Brain pericyte (primary cell): ENCODE measurements around the gene SLC44A4.
A peak's percentile ranks its signal among the peaks of the same experiment; 100 is the strongest.
"Not testable (repeated sequence)": the region's sequence is repeated elsewhere in the genome, so short reads cannot be mapped to it uniquely, and the experiment has no call there.

Experiments used
- DNase-seq: peaks from one replicate; pipeline ENCODE4 v3.0.0-alpha.2; 2012; ENCODE audit warnings: low read depth, low spot score

SLC44A4 gene

DNA sequence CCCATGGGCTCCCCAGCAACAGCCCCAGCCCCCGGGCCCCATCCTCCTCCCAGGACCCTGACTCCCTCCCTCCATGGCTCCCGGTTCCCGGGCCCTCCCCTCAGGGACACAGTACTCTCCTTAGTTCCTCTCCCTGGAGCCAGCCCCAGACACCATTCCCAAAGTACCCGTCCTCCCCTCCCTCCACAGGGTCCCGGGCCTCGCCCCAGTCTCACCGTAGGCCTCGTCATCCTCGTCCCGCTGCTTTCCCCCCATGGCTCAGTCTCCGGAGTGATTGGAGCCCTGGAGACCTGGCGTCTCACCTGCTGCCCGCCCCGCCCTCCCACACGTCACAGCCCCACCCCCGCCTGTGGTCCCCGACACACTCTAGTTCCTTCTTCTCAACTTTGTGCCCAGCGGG lies at the start of gene SLC44A4:
SLC44A4 (minus strand) TSS at position 272 of the 400 bp plus-strand sequence; CDS start at position 255, 17 bp downstream.
- no peak for DNase-seq

GRCh38 chr6:31928672-31928939 lies 49.8 kb upstream of the SLC44A4 start:
- DNase-seq: no peak

DNA sequence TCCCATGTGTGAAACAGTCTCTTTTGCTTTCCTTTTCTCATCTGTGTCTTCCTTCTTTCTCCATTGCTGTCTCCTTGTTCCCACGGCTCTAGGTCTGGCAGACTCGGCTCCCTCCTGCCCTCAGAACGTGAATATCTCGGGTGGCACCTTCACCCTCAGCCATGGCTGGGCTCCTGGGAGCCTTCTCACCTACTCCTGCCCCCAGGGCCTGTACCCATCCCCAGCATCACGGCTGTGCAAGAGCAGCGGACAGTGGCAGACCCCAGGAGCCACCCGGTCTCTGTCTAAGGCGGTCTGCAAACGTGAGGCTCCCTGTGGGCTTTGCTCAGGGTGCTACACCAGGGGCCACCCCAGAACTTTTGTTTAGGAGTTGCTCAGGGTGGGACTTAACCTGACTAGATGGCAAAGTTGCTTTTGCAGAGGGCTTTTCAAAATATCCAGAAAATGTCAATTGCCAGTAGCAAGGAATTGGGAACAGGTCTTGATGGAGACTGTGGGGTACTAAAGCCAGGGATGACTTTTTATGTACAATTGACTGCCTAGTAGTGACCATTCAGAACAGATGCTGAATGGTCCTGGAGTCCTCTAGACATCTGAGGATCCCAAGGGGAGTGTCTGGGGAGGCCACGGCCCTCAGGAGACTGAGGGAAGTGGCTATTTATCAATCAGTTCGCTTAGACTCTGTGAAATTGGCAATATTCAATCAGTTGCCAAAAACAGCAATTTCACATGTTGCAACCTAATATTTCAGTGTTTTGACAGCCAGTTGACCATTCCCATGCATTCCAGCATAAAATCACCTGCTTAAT lies 49.3 kb upstream of the SLC44A4 start:
- DNase-seq: no peak

DNA sequence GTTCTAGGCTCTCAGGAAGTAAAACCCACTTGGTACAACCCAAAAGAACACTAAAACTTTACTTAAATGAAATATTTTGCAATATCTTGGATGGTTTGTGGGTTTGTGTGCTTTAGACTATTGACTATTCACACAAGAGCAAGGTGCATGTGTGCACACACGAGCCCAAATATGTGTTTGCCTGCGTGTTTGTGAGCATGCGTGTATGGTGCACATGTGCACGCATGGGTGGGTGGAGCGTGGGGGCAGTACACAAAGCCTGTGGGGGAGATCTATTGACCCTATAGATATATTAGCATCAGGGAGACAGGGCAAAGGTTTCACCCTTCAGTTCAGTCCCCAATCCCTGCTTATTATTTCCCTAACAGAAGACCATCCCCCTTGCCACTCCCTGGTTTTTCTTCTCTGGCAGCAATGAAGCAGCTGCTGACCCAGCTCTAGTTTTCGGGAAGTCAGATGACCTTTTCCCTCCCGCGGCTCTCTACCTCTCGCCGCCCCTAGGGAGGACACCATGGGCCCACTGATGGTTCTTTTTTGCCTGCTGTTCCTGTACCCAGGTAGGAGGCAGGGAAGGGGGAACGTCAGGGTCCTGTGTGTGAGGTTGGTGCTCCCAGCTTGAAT lies 48.6 kb upstream of the SLC44A4 start, which contains the start of gene C2:
C2 (plus strand) TSS at position 476 of the 621 bp plus-strand sequence; CDS start at position 512, 36 bp downstream.
- DNase-seq: no peak

DNA sequence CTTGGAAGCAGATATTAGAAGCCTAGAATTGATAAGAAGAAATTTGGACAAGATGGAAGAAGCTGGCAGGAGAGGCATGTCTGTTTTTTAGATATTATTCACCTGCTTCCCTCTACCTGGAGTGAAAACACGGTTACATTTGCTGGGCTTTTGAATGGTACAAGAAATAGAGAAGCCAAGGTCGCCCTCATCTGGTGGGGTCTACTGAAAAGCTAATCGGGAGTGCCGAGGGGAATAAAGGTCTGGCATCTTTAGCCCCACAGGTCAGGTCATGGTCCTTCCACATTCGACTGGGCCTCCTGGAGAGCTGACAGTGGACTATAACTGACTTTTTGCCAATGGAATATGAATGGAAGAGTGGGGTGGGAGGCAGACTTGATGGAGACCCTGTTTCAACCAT lies 44.1 kb upstream of the SLC44A4 start:
- DNase-seq: no peak

- DNase-seq: no peak
These were observed 42.0 kb upstream of the SLC44A4 start for GRCh38 chr6:31920811-31921210.

DNA sequence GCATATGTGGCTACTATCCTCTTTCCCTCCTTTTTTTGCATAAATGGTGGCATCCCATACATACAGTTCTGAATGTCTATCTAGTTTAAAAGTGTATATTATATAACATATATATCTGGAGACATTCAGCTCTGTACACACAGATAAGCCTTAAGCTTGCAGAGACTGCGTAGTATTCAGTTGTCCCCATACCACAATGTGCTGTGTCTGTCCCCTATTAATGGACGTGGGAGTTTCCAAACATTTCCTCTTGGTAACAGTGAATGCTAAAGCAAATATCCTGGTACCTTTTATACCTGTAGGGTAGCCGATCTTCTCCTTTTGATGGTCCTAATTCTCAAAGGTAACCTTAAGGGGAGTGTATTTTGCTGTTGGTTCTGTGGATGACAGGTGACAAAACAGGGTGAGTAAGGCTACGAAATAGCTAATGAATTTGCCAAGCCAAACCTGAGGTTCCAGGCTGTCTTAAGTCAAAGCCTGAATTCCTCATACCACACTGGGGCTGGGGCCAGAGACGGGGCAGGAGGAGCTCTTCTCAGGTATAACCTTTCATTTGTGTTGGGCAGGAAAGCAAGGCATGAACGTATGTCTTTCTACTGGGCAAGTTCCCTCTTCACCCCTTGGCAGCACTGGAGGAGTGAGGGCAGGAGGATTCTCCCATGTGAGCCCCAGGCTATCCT lies 41.0 kb upstream of the SLC44A4 start:
- no peak for DNase-seq

DNA sequence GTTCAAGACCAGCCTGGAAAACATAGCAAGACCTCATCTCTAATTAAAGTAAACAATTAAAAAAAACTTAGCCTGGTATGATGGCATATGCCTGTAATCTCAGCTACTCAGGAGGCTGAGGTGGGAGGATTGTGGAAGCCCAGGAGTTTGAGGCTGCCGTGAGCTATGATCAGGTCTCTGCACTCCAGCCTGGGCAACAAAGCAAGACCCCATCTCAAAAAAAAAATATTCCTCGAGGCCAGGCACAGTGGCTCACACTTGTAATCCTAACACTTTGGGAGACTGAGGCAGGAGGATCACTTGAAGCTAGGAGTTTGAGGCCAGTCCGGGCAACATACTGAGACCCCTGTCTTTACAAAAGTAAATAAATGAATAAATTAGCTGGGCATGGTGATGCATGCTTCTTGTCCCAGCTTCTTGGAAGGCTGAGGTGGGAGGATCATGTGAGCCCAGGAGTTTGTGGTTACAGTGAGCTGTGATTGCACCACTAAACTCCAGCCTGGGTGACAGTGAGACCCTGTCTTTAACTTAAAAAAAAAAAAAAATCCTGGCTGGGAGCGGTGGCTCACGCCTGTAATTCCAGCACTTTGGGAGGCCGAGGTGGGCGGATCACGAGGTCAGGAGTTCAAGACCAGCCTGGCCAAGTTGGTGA lies 39.4 kb upstream of the SLC44A4 start:
- DNase-seq: no peak

DNA sequence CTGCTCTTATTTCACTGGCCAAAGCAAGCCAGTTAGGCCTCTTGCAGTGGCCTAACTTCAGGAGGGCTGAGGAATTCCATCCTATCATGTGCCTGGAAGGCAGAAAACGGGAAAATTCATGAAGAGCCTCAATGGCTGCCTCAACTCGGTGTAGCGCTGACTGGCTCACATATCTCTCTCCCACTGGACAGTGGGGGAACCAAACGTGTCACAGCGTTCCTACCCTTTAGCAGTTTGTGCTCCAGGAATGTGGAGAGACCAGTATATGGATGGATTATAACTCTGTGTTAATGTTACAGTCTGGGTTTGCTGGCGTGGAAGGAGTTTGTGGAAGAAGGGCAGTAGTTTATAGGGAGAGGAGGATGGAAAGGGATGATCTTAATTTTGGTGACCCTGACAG lies 37.0 kb upstream of the SLC44A4 start:
- DNase-seq: no peak

- no peak for DNase-seq
These were observed 36.6 kb upstream of the SLC44A4 start for GRCh38 chr6:31915351-31915750.

- no peak for DNase-seq
These were observed 33.2 kb upstream of the SLC44A4 start for GRCh38 chr6:31911826-31912585.

GRCh38 chr6:31909298-31909697 lies 30.5 kb upstream of the SLC44A4 start:
- not testable (repeated sequence) for DNase-seq

- no peak for DNase-seq
These were observed 30.0 kb upstream of the SLC44A4 start for GRCh38 chr6:31908791-31909190.

DNA sequence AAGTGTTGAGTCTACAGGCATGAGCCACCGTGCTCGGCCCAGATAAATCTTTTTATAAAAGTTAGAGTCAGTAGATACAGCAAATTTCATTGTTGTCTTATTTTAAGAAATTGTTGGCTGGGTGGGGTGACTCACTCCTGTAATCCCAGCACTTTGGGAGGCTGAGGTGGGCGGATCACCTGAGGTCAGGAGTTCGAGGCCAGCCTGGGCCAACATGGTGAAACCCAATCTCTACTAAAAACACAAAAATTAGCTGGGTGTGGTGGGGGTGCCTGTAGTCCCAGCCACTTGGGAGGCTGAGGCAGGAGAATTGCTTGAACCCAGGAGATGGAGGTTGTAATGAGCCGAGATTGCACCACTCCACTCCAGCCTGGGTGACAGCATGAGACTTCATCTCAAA lies 29.5 kb upstream of the SLC44A4 start:
- not testable (repeated sequence) for DNase-seq

DNA sequence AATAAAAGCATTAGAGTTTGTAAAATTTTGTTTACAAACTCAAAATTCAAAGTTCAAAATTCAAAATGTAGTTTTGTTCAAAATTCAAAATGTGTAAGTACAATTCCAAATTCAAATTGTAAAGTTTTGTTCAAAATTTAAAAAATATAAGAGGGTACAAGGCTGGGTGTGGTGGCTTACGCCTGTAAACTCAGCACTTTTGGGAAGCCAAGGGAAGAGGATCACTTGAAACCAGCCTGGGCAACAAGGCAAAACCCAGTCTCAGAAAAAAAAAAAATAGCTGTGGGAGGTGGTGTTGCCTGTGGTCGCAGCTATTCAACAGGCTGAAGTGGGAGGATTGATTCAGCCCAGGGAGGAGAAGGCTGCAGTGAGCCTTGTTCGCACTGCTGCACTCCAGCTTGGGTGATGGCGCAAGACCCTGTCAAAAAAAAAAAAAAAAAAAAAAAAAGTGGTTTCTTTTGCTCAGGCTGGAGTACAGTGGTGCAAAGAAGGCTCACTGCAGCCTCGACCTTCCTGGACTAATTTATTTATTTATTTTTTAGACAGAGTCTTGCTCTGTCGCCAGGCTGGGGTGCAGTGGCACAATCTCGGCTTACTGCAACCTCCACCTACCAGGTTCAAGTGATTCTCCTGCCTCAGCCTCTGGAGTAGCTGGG lies 28.5 kb upstream of the SLC44A4 start:
- no peak for DNase-seq

GRCh38 chr6:31906727-31907126 lies 27.9 kb upstream of the SLC44A4 start:
- not testable (repeated sequence) for DNase-seq

DNA sequence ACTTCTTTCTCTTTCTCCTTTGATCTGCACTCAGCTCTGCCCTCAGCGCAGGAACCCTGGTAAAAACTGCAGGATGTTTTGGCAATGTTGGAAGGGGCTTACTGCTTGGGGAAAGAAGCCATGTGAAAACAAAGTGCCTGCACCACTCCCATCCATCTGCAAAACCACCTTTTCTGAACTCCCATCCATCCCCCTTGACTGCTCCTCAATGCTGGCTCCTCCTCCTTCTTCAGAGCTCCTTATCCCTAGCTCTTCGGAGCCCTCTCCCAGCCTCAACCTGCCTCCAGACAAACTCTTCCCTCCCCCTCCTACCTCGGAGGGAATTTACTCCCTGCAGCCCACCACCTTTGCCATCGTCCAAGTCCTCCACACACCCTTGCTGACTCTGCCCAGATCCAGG lies 27.3 kb upstream of the SLC44A4 start:
- DNase-seq: no peak

- no peak for DNase-seq
These were observed 26.2 kb upstream of the SLC44A4 start for GRCh38 chr6:31905041-31905440.

- DNase-seq: no peak
These were observed 25.2 kb upstream of the SLC44A4 start for GRCh38 chr6:31903957-31904356.

DNA sequence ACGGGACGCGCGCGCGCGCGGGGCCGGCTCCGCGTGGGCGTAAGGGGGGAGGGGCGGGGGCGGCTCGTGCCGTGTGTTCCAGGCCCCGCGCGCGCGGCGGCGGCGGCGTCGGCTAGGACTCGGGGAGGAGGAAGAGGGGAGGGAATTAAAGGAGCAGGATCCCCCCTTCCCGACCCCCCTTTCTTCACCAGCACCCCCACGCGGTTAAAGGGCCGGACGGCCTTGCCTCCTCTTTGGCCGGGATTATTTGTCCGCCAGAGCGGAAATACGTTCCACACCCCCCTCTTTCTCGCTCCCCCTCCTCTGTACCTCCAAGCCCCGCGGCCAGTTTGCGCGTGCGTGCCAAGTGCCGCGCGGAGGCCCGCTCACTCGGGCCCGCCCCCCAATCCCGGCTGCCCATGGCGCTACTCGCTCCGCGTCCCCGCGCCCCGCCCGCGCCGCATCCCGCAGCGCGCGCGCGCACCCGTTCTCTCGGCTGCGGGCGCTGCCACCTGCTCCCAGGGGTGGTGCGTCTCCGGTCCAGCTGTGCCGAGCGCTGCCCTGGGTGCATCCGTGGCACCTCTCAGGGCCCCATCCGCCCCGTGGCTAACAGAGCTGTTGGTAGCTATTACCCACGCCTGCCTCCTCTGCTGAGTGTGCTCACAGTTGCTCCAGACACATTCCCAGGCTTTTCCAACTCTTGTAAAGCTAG lies 23.3 kb upstream of the SLC44A4 start, which contains the start of gene ZBTB12:
ZBTB12 (minus strand) TSS at position 134 of the 691 bp plus-strand sequence. CDS start 781 bp downstream, outside the sequence.
- DNase-seq: peak; percentile 84
